HG02870 (cell line): ENCODE measurements around the gene GRAMD1C.

ENCODE experiments used
- ATAC-seq: cut with Tn5 transposase; IDR thresholded peaks from one replicate; pipeline ENCODE4 v1.9.1; 2021; ENCODE audit warnings: mild to moderate bottlenecking, moderate library complexity; ENCODE audit not compliant: unreplicated experiment

Gene GRAMD1C

GRCh38 chr3:113948015-113948917 is 109.7 kb downstream of the GRAMD1C start:
- ATAC-seq: peak; percentile 36

- ATAC-seq: no peak
These were observed 114.3 kb downstream of the GRAMD1C start for GRCh38 chr3:113952921-113953320.

GRCh38 chr3:113953677-113954076 is 115.1 kb downstream of the GRAMD1C start:
- ATAC-seq: no peak

- ATAC-seq: no peak
These were observed 115.6 kb downstream of the GRAMD1C start for GRCh38 chr3:113954091-113954685.

GRCh38 chr3:113963879-113964278 is 125.3 kb downstream of the GRAMD1C start:
- no peak for ATAC-seq

GRCh38 chr3:113966172-113966571 is 127.6 kb downstream of the GRAMD1C start:
- no peak for ATAC-seq

GRCh38 chr3:113968986-113969385 is 130.4 kb downstream of the GRAMD1C start:
- ATAC-seq: no peak

GRCh38 chr3:113977822-113978221 is 139.2 kb downstream of the GRAMD1C start:
- ATAC-seq: no peak

GRCh38 chr3:113979916-113980315 is 141.3 kb downstream of the GRAMD1C start:
- no peak for ATAC-seq

GRCh38 chr3:113981803-113982202 is 143.2 kb downstream of the GRAMD1C start:
- ATAC-seq: no peak

GRCh38 chr3:113983544-113983943 is 145.0 kb downstream of the GRAMD1C start:
- ATAC-seq: no peak

GRCh38 chr3:113985541-113985940 is 147.0 kb downstream of the GRAMD1C start:
- no peak for ATAC-seq
